ENCODE results near the gene SEMA6D. TPM values are rescaled to one million over a fixed set of nuclear protein-coding genes. Genes with fewer than 3 reads are reported as not detected.

SEMA6D gene
- polyA plus RNA-seq, 1 of the 3 experiments (the other 2 are of a cell fraction): 0.30 TPM

- Histone ChIP-seq H2AFZ (ENCODE audit: low read depth) (no peak overlapping the region), H3K27me3 (ENCODE audit: insufficient read depth) (peaks cover 19% of the 10 kb centered on the region), H3K4me3 (ENCODE audit: low read depth in 2 of 2, low read length in 1 of 2) (no peak overlapping the region), H3K4me2 (no peak overlapping the region), H3K9ac (no peak overlapping the region), H4K20me1 (ENCODE audit: insufficient read depth) (no peaks in the 10 kb centered on the region), H3K27ac (ENCODE audit: low read depth in 2 of 2, low read length in 1 of 2) (no peak overlapping the region), H3K36me3 (replicated peaks in 1 of 2; ENCODE audit: control insufficient read depth in 1 of 2, insufficient read depth in 2 of 2, low read length in 1 of 2) (no peaks in the 10 kb centered on the region), H3K79me2 (ENCODE audit: insufficient read depth) (no peaks in the 10 kb centered on the region), H3K9me3 (no peaks in the 10 kb centered on the region), H3K9me2 (no peaks in the 10 kb centered on the region), H3F3A (replicated peaks; ENCODE audit: insufficient read depth) (no peaks in the 10 kb centered on the region), H3K4me1 (ENCODE audit: control insufficient read depth in 1 of 2, insufficient read depth in 2 of 2, low read depth in 1 of 2, low read length in 1 of 2) (peaks cover 0 to 11% of the 10 kb centered on the region in 2 experiments; a peak in 2 of 4 replicates)
- 64% methylated on average over 2 of the region's 2 CpGs for WGBS (ENCODE audit: low lambda C conversion rate)
- DNase-seq: no peak
- ChIA-PET POLR2A (no interaction called here), CTCF (interaction anchor here (0.9 to 3.4 kb wide), 5 partner anchors 13 to 529 kb away, joined by 3 to 17 read pairs (median 3); no protein-coding TSS in a partner anchor)
- TF ChIP-seq MAX (IDR thresholded peaks at IDR 0.05; ENCODE audit: low read depth) (no peak), NFIC (IDR thresholded peaks at IDR 0.05; ENCODE audit: borderline replicate concordance) (no peak), ZBTB33 (IDR thresholded peaks at IDR 0.05; ENCODE audit: borderline replicate concordance, low read depth) (no peak), SIN3A (IDR thresholded peaks at IDR 0.05; ENCODE audit: borderline replicate concordance, low read depth, low read length) (no peak), YY1 (IDR thresholded peaks at IDR 0.05; ENCODE audit: low read depth) (no peak), USF1 (IDR thresholded peaks at IDR 0.05; ENCODE audit: borderline replicate concordance, low read depth) (no peak), GABPA (IDR thresholded peaks at IDR 0.05; ENCODE audit: low read depth) (no peak), EP300 (IDR thresholded peaks at IDR 0.05; ENCODE audit: borderline replicate concordance in 1 of 2, low read depth in 1 of 2, low read length in 1 of 2) (no peak), TAF1 (IDR thresholded peaks at IDR 0.05; ENCODE audit: borderline replicate concordance, low read depth, low read length) (no peak), MEF2A (IDR thresholded peaks at IDR 0.05; ENCODE audit: borderline replicate concordance, low read depth) (no peak), MXI1 (IDR thresholded peaks at IDR 0.05; ENCODE audit: low read depth, low read length) (no peak), JUND (IDR thresholded peaks at IDR 0.05) (no peak), FOSL2 (IDR thresholded peaks at IDR 0.05; ENCODE audit: borderline replicate concordance, low read depth) (no peak), USF2 (IDR thresholded peaks at IDR 0.05; ENCODE audit: borderline replicate concordance, low read depth, low read length) (no peak), ELF1 (IDR thresholded peaks at IDR 0.05) (no peak)
Measured at GRCh38 chr15:47724346-47724745, 7.0 kb downstream of the SEMA6D start.

Data from SK-N-SH (cell line).